HepG2 (cell line): Measurements from ENCODE around the gene LRP5. TPM values are rescaled to one million over a fixed set of nuclear protein-coding genes. Genes with fewer than 3 reads are reported as not detected.

ENCODE experiments used
- AGO2 ChIP-seq: fragments of 200-400 bp; formaldehyde crosslinking; optimal IDR thresholded peaks from 2 replicates; pipeline ENCODE3; 2017; ENCODE audit warnings: mild to moderate bottlenecking, low read depth, low read length, moderate library complexity
- CSRNP1 ChIP-seq: sonication (generic); formaldehyde crosslinking; IDR thresholded peaks from 2 replicates; pipeline ENCODE4 v1.8.1; 2023; ENCODE audit warnings: mild to moderate bottlenecking, missing genetic modification reagents
- HCFC1 ChIP-seq: fragments of 150-350 bp; IDR thresholded peaks from 2 replicates; pipeline ENCODE4 v1.6.1; 2014; ENCODE audit warnings: low read depth, low read length
- JUND ChIP-seq: sonication (generic); formaldehyde crosslinking; IDR thresholded peaks from 2 replicates; pipeline ENCODE4 v1.8.0; 2022; ENCODE audit warnings: mild to moderate bottlenecking, missing genetic modification reagents
- MAX ChIP-seq: IDR thresholded peaks from 2 replicates; pipeline ENCODE4 v1.6.1; 2012; ENCODE audit warnings: inconsistent platforms
- MEF2D ChIP-seq: sonication (generic); formaldehyde crosslinking; IDR thresholded peaks from 2 replicates; pipeline ENCODE4 v1.5.1; 2020; ENCODE audit warnings: mild to moderate bottlenecking, missing genetic modification reagents
- NFATC3 ChIP-seq: sonication (generic); formaldehyde crosslinking; IDR thresholded peaks from 2 replicates; pipeline ENCODE4 v1.5.1; 2020; ENCODE audit warnings: mild to moderate bottlenecking, missing genetic modification reagents
- PHB2 ChIP-seq: fragments of 450-650 bp; IDR thresholded peaks from 2 replicates; pipeline ENCODE4 v1.6.1; 2018; ENCODE audit not compliant: partially characterized antibody
- RFX1 ChIP-seq: fragments of 450-650 bp; IDR thresholded peaks from 2 replicates; pipeline ENCODE4 v1.6.1; 2017
- THAP9 ChIP-seq: sonication (generic); formaldehyde crosslinking; IDR thresholded peaks from 2 replicates; pipeline ENCODE4; 2020; ENCODE audit warnings: missing genetic modification reagents, mild to moderate bottlenecking, borderline replicate concordance
- YEATS4 ChIP-seq: sonication (generic); formaldehyde crosslinking; IDR thresholded peaks from 2 replicates; pipeline ENCODE4 v1.4.0; 2020; ENCODE audit warnings: missing genetic modification reagents, borderline replicate concordance
- ZNF672 ChIP-seq: sonication (generic); formaldehyde crosslinking; IDR thresholded peaks from 2 replicates; pipeline ENCODE4 v1.8.1; 2022; ENCODE audit warnings: missing genetic modification reagents
- polyA plus RNA-seq, 8 experiments: library from polyadenylated mRNA; depleted of rRNA in 3 of 8; stranded (reverse) in 7 of 8; unstranded in 1 of 8; fragments of >200 nt; fragmentation: Illumina TruSeq in 4 of 8; extraction: Trizol in 4 of 8; gene quantifications; 2 replicates each; pipeline versions ENCODE4 v1.2.1 to v1.2.3, GENCODE V29; 2011 to 2016; ENCODE audit warnings: low read depth in 4 of 8, missing spikeins in 1 of 8, mixed read lengths in 1 of 8; ENCODE audit not compliant: insufficient read depth in 1 of 8
- total RNA-seq, 5 experiments: library from RNA; depleted of rRNA; stranded (reverse); fragments of >200 nt; fragmentation: Illumina TruSeq; extraction: Trizol; gene quantifications; 2 replicates each; pipeline ENCODE4 v1.2.3, GENCODE V29; 2016; ENCODE audit warnings: low read depth in 1 of 5

Gene LRP5
- total and polyA plus RNA-seq, 2 of the 13 experiments (the other 11 are each of a cell fraction or from before 2014, with no cell fraction given), result 40.4 to 64.0 TPM

- TF ChIP-seq JUND (CRISPR knock-in tag) (no peak), HCFC1 (no peak), THAP9 (CRISPR knock-in tag) (0 out of 2 replicates have a peak, but pooled peaks have one; percentile 18), AGO2 (no peak), MAX (peak; percentile 59; the same call in 1 of the 2 replicates), NFATC3 (no peak), MEF2D (CRISPR knock-in tag) (no peak), PHB2 (no peak), RFX1 (no peak), YEATS4 (CRISPR knock-in tag) (no peak), CSRNP1 (CRISPR knock-in tag) (no peak), ZNF672 (no peak)
These were observed 9.7 kb upstream of the LRP5 start (continued) for GRCh38 chr11:68302670-68303069.
